Breast epithelium (tissue), 4 donors: Measurements from ENCODE around the gene MYO15B. TPM values are rescaled to one million over a fixed set of nuclear protein-coding genes. Genes with fewer than 3 reads are reported as not detected.

Experiments
- DNase-seq, 2 donors: peaks; one replicate each; pipeline ENCODE4 v3.0.0-alpha.2; 2019; ENCODE audit warnings: low spot score in 2 of 2
- H3K27ac ChIP-seq, 2 donors: fragments of 200-600 bp; sonication (generic) in 1 of 2; one replicate each; pipeline ENCODE4 v1.5.1; 2016 to 2019; ENCODE audit warnings: mild to moderate bottlenecking in 1 of 2
- H3K27me3 ChIP-seq, 2 donors: fragments of 200-600 bp; sonication (generic) in 1 of 2; one replicate each; pipeline versions ENCODE4 v1.5.1 to v1.6.0; 2017 to 2019; ENCODE audit warnings: control low read depth in 1 of 2, mild to moderate bottlenecking in 1 of 2
- H3K36me3 ChIP-seq: fragments of 200-600 bp; one replicate; pipeline ENCODE4 v1.5.1; 2019
- H3K4me1 ChIP-seq, 2 donors: fragments of 200-600 bp; sonication (generic); one replicate each; pipeline ENCODE4 v1.5.1; 2016 to 2019; ENCODE audit warnings: control low read depth in 1 of 2
- H3K4me3 ChIP-seq, 3 donors: fragments of 200-600 bp; sonication (generic); 1 replicate in 2 of 3; 2 replicates in 1 of 3; pipeline ENCODE4 v1.5.1; 2016 to 2019; ENCODE audit warnings: mild to moderate bottlenecking in 3 of 3, moderate library complexity in 2 of 3
- H3K9me3 ChIP-seq, 2 donors: fragments of 200-600 bp; sonication (generic) in 1 of 2; one replicate each; pipeline ENCODE4 v1.5.1; 2016 to 2019; ENCODE audit warnings: control low read depth in 1 of 2
- CTCF ChIP-seq, 3 donors: fragments of 450-650 bp; IDR thresholded peaks; one replicate each; pipeline ENCODE4 v1.5.1; 2016 to 2017; ENCODE audit warnings: antibody characterized with exemption in 3 of 3, mild to moderate bottlenecking in 3 of 3, moderate library complexity in 3 of 3
- POLR2A ChIP-seq: fragments of 450-650 bp; IDR thresholded peaks from one replicate; pipeline ENCODE4 v1.6.1; 2016; ENCODE audit warnings: antibody characterized with exemption, mild to moderate bottlenecking, moderate library complexity
- POLR2AphosphoS5 ChIP-seq, 3 donors: sonication (generic); formaldehyde crosslinking; IDR thresholded peaks; one replicate each; pipeline ENCODE4 v1.6.1; 2017; ENCODE audit warnings: antibody characterized with exemption in 3 of 3
- intact Hi-C: fragments of 100-400 bp; cut with DNase I; formaldehyde crosslinking; loops from one replicate; pipeline ENCODE4 v1.15.1; 2023; ENCODE audit warnings: low total_unique reads
- total RNA-seq, 3 donors: library from RNA; depleted of rRNA; stranded (reverse); fragments of >200 nt; gene quantifications; one replicate each; pipeline ENCODE4 v1.1.0, GENCODE V29; 2016

Gene MYO15B
- total RNA-seq, 3 donors from 2014 or later: 65.3 to 121 (median 86.6) TPM

GRCh38 chr17:75564195-75564594 is 23.4 kb upstream of the MYO15B start:
- no peak overlapping the region for H3K4me3 ChIP-seq
- TF ChIP-seq POLR2AphosphoS5 (IDR thresholded peaks at IDR 0.05) (no peak), POLR2A (no peak)
- H3K9me3 ChIP-seq: no peaks in the 10 kb centered on the region
- intact Hi-C loops: no loop called here
- H3K36me3 ChIP-seq: no peaks in the 10 kb centered on the region
- DNase-seq: no peak
- H3K27ac ChIP-seq: no peak overlapping the region
- no peaks in the 10 kb centered on the region for H3K4me1 ChIP-seq
- H3K27me3 ChIP-seq: no peaks in the 10 kb centered on the region

GRCh38 chr17:75565066-75565465 is 22.5 kb upstream of the MYO15B start:
- H3K27ac ChIP-seq: no peak overlapping the region
- DNase-seq: no peak
- H3K27me3 ChIP-seq: no peaks in the 10 kb centered on the region
- no peak overlapping the region for H3K4me3 ChIP-seq
- TF ChIP-seq POLR2A (no peak), POLR2AphosphoS5 (IDR thresholded peaks at IDR 0.05) (no peak), CTCF (IDR thresholded peaks at IDR 0.05) (no peak)
- H3K4me1 ChIP-seq: no peaks in the 10 kb centered on the region
- no peaks in the 10 kb centered on the region for H3K9me3 ChIP-seq
- no peaks in the 10 kb centered on the region for H3K36me3 ChIP-seq
- intact Hi-C loops: no loop called here

- H3K4me1 ChIP-seq: no peaks in the 10 kb centered on the region
- H3K9me3 ChIP-seq: no peaks in the 10 kb centered on the region
- DNase-seq: no peak
- intact Hi-C loops: no loop called here
- H3K27ac ChIP-seq: no peak overlapping the region
- no peak overlapping the region for H3K4me3 ChIP-seq
- H3K27me3 ChIP-seq: no peaks in the 10 kb centered on the region
- no peak for TF ChIP-seq POLR2A
- TF ChIP-seq CTCF (IDR thresholded peaks at IDR 0.05): no peak
- TF ChIP-seq POLR2AphosphoS5 (IDR thresholded peaks at IDR 0.05): no peak
- H3K36me3 ChIP-seq: no peaks in the 10 kb centered on the region
Observed at GRCh38 chr17:75565618-75566017, 22.0 kb upstream of the MYO15B start.

- no peaks in the 10 kb centered on the region for H3K27me3 ChIP-seq
- no peaks in the 10 kb centered on the region for H3K9me3 ChIP-seq
- no peak overlapping the region for H3K27ac ChIP-seq
- intact Hi-C loops: no loop called here
- no peaks in the 10 kb centered on the region for H3K36me3 ChIP-seq
- TF ChIP-seq POLR2AphosphoS5 (IDR thresholded peaks at IDR 0.05) (no peak), POLR2A (no peak), CTCF (IDR thresholded peaks at IDR 0.05) (no peak)
- DNase-seq: no peak
- H3K4me3 ChIP-seq: no peak overlapping the region
- no peaks in the 10 kb centered on the region for H3K4me1 ChIP-seq
Observed at GRCh38 chr17:75566416-75566815, 21.2 kb upstream of the MYO15B start.

- DNase-seq: no peak
- no peak overlapping the region for H3K4me3 ChIP-seq
- no peaks in the 10 kb centered on the region for H3K4me1 ChIP-seq
- H3K9me3 ChIP-seq: no peaks in the 10 kb centered on the region
- no peak for TF ChIP-seq POLR2AphosphoS5 (IDR thresholded peaks at IDR 0.05)
- no peak for TF ChIP-seq CTCF (IDR thresholded peaks at IDR 0.05)
- no peak for TF ChIP-seq POLR2A
- no peaks in the 10 kb centered on the region for H3K36me3 ChIP-seq
- intact Hi-C loops: no loop called here
- no peak overlapping the region for H3K27ac ChIP-seq
- no peaks in the 10 kb centered on the region for H3K27me3 ChIP-seq
Observed at GRCh38 chr17:75566834-75567233, 20.8 kb upstream of the MYO15B start.
